IPS-11a (cell line): ENCODE measurements around the gene FSIP1.
"Not testable (repeated sequence)": the region's sequence is repeated elsewhere in the genome, so short reads cannot be mapped to it uniquely, and the experiment has no call there.

Experiments used
- H3K4me3 ChIP-seq: one replicate; pipeline ENCODE4 v1.5.1; 2013; ENCODE audit warnings: low read depth, low read length, control low read depth

Gene FSIP1

DNA sequence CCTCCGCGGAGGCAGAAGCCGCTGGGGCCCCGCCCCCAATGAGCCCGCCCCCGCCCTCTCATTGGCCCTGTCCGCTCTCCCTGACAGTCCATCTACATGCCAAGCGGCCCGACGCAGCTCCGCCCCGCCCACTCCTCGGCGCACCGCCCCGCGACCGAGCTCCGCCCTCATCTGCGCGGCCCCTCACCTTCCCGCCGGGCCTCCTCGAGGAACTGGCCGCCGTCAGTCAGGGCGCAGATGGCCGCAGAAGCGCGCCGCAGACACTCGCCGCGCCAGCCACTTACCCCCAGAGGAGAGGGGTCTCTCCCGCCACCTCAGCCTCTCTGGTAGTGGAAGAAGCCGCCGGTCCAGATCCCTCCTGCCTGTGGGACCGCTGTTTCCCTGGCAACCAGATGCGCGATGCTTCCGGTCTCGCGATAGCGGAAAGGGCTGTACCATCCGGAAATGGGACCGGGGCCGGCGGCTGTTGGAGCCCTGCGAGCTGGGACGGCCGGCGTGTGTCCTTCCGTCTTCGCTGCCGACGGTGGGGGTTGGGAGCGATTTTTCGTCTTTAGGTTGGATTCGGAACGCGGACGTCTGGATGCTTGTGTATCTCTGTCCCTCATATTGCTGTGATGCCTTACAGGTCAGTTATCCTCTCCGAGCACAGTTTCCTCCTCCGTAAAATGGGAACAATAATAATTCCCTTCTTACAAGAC, at the start of gene FSIP1:
Gene FSIP1, minus strand, starts transcription at position 401 of the 698 bp plus-strand sequence. CDS start 6,317 bp downstream, outside the sequence.
- peak within 1 kb of the TSS; percentile 92 for H3K4me3 ChIP-seq

DNA sequence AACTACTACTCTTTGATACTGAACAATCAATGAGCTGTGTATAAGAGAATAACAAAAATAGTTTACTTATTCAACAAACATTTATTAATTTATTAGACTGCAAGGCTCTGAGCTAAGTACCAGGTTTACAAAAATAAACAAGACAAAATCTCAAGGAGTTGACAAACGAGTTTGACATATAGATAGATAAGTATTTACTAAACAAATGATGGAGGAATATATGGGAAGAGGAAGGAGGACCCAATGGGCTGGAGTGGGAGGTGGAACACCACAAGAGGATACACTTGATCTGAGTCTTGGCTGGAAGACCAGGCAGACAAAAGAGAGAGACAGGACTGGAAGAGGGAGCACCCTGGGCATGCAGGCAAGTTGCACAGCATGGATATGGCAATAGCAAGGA, 47.5 kb upstream of the FSIP1 start:
- H3K4me3 ChIP-seq, result no peak overlapping the region

DNA sequence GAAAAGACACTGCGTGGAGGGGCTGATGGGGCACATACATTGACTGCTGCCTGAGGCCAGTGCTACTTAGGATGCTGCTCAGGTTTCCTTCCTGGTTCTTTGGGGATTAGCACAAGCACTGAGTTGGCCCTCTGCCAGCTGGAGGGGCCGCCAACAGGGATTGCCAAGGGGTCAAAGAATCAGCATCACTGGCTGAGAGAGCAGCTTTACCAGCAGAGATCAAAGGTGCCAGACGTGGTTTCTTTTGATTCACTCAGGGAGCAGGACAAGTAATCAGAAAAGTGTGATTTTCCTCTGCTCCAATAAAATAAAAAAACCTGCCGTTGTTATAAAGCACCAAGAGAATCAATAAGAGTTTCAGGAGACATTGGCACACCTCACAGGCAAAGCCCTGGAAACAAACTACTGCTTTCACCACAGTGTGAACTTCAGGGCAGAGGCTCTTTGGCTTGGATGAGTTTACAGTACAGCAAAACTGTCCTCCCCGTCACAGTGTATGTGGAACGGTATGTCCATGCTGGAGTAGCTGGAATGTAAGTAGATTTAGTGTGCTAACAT, 45.8 kb upstream of the FSIP1 start:
- H3K4me3 ChIP-seq, result no peak overlapping the region

DNA sequence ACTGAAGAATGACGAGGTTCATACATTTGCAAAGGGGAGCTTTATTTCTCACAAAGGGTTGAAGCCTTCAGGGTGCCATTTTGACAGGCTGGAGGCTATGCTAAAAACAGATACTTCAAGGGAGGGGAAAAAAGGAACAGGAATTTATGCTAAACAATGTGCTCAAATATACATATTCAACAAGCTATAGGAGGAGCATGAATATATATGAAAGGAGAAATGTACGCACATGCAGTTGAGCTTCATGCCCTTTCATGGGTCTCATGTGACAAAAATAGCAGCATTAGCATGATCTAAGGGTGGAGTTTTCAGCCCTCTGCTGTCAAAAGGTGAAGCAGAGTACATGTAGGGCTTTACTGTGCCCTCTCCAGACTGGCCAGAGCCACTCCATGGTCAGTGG, 44.3 kb upstream of the FSIP1 start:
- H3K4me3 ChIP-seq, result no peak overlapping the region

DNA sequence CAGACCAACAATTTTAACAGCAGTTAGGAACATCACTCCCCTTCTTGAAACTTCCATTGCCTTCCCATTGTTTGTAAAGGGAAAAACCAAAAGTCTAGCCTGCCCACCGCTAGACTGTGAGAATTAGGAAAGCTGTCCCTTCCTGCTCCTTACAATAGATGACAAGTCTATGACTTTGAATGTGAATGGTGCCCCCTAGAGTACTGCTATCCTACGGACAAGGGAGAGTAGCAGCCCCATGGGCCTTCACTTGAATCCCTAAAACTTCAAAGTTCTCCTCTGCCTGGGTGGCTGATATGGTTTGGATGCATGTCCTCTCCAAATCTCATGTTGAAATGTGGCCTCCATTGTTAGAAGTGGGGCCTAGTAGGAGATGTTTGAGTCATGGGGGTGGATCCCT, 41.0 kb upstream of the FSIP1 start:
- no peak overlapping the region for H3K4me3 ChIP-seq

DNA sequence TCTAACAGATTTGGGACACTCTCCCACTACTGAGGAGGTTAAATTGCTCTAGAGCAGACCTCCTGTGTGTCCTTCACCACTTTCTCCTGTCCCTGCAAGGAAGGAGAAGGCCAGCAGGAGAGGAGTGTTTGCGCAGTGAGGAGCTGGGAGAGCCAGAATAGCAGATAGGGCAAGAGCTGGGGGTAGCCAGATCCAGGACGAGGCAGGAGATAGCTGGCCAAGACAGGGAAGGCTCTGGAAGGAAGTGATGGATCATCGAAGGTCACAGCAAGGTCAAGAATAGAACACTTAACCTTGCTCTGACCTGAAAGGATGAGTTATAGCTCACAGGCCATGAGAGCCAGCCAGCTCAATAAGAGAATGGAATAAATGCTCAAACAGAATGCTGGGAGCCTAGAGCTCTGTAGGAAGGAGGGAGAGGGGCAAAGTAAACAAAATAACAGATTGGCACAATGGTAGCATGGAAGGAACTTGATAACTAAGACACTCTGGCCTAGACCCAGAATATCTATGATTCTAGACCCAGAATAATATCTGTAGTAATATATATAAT, 37.5 kb upstream of the FSIP1 start:
- H3K4me3 ChIP-seq, result no peak overlapping the region

DNA sequence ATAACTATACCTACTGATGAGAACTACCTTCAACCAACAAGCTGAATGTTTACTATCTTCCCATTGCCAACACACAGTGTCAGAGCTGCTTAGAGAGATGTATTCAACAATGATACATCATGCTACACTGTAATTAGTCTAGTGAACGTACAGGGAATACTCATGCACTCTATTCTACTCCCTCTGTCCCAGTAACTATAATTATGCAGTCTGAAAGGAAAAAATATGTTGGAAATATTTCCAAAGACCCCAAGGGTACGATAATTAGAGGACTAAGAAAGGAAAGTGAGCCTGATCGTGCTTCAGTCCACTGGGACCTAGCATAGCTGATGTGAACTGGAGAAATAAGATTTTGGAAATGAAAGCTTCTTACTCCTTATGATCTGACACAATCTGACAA, 36.9 kb upstream of the FSIP1 start:
- no peak overlapping the region for H3K4me3 ChIP-seq

DNA sequence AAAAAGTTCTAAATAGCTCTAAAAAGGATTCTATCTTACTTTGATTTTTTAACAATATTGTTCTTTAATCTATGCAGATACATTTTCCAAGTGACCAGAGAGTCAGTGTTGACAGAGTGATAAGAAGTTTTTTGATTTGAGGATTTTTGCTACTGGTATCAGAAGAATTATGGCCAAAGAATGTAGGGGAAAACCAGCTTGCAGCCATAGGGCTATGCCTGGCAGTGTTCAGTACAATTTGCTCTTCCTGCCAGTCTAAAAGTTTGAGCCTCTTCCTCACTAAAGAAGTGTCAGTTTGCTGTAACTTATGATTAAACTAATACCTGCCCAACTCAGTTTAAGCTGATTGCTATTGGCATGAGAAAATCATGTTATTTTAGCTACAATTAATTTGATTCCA, 35.3 kb upstream of the FSIP1 start:
- no peak overlapping the region for H3K4me3 ChIP-seq

DNA sequence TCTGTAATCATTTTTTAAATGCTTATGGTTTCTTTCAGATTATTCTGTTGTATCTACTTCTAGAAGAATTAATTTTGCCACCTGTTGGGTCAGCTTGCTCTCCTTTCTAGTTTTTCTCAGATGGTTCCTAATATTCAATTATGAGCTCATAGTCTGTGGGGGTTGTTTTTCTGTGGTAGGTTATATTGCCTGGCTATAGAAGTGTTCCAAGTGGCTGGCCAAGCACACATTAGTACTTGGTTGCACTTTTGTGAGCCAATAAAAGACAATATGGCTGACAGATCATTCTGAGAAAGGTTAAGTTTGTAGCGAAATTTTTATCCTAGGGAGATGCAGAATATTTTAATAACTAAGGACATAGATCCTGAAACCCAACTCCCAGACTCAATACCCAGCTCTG, 31.8 kb upstream of the FSIP1 start:
- no peak overlapping the region for H3K4me3 ChIP-seq

DNA sequence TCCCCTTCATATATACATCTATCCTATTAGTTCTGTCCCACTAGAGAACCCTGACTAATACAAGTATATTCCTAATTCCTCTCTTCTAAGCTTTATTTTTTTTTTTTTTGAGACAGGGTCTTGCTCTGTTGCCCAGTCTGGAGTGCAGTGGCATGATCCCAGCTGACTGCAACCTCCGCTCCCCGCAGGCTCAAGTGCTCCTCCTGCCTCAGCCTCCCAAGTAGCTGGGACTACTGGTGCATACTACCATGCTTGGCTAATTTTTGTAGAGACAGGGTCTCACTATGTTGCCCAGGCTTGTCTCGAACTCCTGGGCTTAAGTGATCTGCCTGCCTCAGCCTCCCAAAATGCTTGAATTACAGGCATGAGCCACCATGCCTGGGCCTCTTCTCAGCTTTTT, 30.0 kb upstream of the FSIP1 start:
- not testable (repeated sequence) for H3K4me3 ChIP-seq

DNA sequence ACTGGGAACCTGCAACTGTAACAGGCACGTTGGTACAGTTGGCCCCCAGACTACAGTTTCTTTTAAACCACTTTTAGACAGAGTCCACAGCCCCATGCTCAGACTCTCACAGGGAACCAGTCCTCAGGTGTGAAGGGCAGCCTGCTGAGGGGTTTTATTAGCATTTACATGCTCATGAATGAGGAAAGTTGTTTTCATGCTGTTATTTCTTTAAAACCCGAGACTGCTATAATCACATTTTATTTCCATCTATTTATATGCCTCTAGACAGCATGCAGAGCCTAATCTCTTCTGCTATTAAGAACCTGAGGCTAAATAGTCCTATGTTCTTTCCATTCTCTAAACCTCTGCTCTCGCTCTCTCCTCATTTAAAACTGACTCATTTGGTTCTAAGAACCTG, 26.3 kb upstream of the FSIP1 start:
- no peak overlapping the region for H3K4me3 ChIP-seq

DNA sequence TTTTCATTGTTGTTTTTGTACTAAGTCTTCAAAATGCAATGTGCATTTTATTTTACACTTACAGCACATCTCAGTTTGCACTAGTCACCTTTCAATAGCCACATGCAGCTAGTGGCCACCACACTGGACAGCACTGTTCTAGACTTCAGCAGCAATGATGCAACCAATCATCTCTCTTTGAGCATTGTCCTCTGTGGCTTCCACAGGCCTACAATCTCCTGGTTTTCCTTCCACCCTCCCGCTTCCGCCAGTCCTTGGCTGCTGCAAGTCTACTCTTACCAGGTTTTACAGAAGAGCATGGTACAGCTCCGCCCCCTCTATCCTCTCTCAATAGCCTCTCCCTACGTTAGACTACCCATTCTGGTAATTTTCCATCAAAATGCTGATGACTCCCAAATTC, 25.1 kb upstream of the FSIP1 start:
- no peak overlapping the region for H3K4me3 ChIP-seq

DNA sequence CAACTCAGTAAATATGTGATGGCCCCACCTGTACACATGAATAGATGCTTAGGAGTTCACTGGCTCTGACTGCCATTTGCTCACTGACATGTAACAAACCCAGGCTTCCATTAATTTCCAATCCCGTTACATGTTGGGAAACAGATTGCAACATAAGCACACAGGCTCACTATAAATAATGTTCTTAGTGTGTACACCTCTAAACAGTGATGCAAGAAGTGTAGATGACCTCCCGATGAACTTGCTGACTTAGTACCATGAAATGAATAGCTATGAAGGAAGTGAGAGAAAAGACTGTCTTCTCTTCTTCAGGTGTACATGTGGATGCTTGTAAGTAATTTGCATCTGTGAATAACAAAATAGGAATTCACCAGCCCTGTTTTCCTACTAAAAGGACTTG, 21.4 kb upstream of the FSIP1 start:
- no peak overlapping the region for H3K4me3 ChIP-seq

DNA sequence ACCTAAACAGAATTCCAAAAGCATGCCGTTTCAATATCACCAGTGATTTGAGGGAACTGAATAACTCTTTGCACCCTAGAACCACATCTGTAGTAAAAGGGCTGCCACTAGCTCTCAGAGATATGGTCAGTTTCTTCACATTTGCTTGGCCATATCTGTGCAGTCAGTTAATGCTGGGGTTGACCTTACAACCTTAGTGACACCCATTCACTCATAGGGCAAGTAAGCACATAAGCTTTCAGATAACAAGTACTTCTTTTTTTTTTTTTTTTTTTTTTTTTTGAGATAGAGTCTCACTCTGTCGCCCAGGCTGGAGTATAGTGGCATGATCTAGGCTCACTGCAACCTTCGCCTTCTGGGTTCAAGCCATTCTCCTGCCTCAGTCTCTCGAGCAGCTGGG, 20.4 kb upstream of the FSIP1 start:
- no peak overlapping the region for H3K4me3 ChIP-seq

DNA sequence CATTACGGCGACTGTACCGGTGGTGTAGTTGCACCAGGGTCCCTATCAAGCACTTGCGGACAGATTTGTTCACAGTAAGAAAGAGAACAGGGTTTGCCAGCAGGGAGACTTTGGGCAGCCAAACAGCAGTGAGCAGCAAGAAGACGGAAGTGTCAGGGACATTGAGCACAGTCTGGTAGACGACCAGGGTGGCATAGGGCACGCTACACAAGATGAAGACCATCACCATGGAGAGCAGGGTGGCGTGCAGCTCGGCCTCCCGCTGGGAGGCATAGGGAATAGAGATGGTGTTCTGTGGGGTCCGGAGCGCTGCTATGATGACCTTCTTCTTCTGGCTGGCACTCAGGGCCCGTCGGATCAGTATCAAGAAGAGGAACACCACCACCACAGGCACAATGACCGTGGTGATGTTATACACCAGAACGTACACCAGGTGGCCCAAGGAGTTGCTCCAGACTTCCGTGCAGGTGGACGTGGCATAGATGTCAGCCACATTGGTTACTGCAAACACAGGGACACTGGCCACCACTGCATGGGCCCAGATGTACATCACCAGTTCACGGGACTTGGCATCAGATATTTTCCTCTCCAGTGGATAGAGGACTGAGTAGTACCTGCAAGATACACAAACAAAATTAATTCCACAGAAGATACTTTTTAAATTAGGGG, 19.1 kb upstream of the FSIP1 start:
- no peak overlapping the region for H3K4me3 ChIP-seq

DNA sequence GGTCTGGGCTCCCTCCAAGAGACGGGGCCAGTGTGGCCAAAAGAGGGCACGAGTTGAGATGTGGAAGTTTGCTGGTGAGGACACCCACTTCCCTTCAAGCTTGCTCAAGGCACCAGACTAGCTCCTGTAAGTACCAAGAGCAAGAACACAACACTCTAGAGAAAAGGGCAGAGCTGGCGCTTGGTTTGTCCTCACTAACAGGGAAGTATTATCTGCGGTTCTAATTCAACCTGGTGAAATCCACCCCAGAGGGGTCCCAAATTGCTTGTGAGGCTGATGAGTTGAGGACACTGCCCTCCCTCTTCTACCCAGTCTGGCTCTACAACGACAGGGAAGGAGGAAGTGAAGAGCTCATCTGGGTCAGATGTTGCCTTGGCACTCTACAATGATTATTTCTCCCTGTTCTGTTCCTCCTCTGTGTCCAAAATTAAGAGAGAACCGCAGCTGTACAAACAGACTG, 16.9 kb upstream of the FSIP1 start:
- no peak overlapping the region for H3K4me3 ChIP-seq

DNA sequence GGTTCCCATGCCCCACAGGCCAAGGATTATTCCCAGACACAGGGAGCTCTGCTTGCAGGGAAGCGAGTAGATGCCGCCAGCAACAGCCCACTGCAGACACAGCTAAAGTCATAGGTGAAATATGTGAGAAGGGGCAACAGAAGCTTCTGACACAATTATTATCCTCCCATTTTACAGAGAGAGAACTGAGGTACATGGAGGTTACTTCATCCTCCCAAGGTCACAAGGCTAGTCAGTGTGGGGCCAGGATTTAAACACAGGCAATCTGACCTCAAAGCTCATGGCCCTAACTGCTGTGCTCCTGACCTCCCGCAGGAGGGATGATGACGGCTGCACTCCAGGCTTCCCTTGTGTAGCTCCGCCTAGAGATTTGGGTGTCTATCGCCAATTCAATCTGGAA, 15.7 kb upstream of the FSIP1 start:
- H3K4me3 ChIP-seq, result no peak overlapping the region

DNA sequence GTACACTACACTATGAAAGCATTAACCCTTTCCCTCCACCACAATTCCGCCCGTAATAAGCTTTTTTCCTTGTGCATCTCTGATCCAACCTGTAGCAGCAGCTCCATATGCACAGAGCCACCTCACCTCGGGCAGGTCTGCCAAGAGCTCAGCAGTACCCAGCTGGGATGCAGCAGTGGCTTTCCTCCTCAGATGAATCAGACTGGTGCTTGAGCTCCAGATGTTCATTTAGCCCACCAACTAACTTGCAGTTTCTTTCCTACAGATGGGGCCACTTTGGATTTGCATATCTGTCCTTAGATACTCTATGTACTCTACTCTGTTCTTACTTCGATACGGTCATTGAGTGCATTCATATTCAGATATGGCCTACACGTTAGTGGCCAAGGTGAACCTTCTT, 14.8 kb upstream of the FSIP1 start:
- H3K4me3 ChIP-seq, result no peak overlapping the region

DNA sequence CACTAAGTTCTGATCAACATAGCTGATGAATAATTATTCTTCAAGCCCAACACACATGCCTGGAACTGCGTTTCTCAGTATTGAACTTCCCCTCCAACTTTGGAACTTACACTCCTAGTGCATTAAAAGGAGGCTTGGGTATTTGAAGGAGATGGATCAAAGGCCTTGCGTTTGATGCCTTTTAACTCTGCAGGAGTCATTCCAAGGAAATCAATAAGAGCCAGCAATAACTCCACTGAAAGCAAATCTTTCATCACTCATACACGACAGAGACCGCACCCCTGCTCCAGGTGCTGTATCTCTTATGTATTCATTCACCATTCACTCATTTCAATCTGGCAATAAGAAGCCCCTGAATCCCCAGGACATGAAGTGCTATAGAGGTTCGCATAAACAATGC, 14.0 kb upstream of the FSIP1 start:
- H3K4me3 ChIP-seq, result no peak overlapping the region

DNA sequence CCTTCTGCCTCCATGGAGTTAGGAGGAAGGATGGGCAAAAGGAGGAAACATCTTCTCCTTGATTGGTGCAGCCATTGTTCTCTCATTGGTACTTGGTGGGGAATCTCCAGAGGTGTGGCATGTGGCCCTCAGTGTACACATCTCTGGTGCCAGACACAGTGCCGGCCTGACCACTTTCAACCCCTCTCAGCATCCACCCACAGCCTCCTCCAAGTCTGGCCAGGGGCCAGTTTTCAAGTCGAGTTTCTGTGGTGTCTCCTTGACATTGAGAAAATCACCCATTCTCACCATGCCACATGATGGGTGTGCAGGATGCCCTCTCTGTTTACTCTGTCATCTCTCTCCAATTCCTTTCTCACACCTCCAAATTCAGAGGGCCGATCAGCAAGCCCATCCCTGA, 12.8 kb upstream of the FSIP1 start:
- no peak overlapping the region for H3K4me3 ChIP-seq

DNA sequence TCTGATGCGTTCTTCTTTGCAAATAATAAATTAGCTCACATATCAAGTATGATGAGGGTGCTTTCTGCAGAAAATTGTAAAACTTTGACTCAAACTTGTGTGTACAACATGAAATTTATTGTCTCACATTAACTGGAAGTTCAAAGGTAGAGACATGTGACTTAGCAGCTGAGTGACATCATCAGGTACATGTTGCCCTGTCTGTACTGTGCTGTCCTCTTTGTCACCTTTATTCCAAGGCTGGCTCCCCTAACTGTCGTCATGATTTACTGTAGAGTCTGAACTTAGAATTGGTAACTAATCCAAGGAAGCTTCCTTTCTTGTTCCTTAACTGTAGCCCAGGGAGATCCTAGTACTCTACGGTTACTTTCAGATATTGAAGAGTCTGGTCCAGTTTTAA, 12.3 kb upstream of the FSIP1 start:
- H3K4me3 ChIP-seq, result no peak overlapping the region

DNA sequence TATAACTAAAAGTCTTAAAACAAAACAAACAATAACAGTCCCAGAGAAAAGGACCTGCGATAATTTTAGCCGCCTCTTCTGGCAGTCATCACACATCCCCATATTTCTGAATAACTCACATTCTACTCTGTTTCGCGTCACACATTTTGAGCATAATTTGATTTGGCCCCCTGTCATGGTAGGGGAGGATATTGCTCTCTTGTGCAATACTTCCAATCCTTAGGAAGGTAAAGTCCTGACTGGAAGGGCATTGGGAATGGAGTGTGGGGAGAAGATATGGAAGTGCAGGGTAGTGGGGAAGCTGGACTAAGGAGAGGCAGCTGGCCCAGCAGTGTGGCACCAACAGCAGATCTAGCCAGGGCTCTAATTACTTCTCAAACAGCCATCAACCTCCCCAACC, 11.3 kb upstream of the FSIP1 start:
- H3K4me3 ChIP-seq, result no peak overlapping the region
